Measurements from ENCODE around the gene MEF2C. TPM values are rescaled to one million over a fixed set of nuclear protein-coding genes. Genes with fewer than 3 reads are reported as not detected.

The MEF2C gene
- polyA plus RNA-seq, 3 donors: 32.0 to 89.3 (median 88.3) TPM

- no peak overlapping the region for H3K4me3 Mint-ChIP-seq
- Histone ChIP-seq H4K20me1 (ENCODE audit: insufficient read depth, low read length) (peaks cover 29% of the 10 kb centered on the region), H3K9me3 (replicated peaks in 1 of 2; ENCODE audit: control insufficient read depth in 1 of 2, insufficient read depth in 1 of 2, low read length in 2 of 2) (no peaks in the 10 kb centered on the region), H3K27me3 (ENCODE audit: control insufficient read depth in 2 of 2, insufficient read depth in 2 of 2, low read length in 2 of 2) (no peaks in the 10 kb centered on the region), H3K4me2 (replicated peaks; ENCODE audit: extremely low read depth, low read length, poor library complexity, severe bottlenecking) (no peak overlapping the region), H3K36me3 (replicated peaks in 1 of 2; ENCODE audit: control insufficient read depth in 1 of 2, insufficient read depth in 2 of 2, low read length in 2 of 2) (peaks cover 28 to 53% of the 10 kb centered on the region in 2 donors), H3K27ac (ENCODE audit: low read depth in 1 of 2, low read length in 2 of 2) (no peak overlapping the region), H3K9ac (ENCODE audit: insufficient read depth, low read length, poor library complexity, severe bottlenecking) (no peak overlapping the region), H2AFZ (ENCODE audit: insufficient read depth, low read depth, low read length, poor library complexity, severe bottlenecking) (no peak overlapping the region), H3K79me2 (ENCODE audit: insufficient read depth, low read length) (peaks cover 68% of the 10 kb centered on the region), H3K4me1 (ENCODE audit: control insufficient read depth in 1 of 2, insufficient read depth in 2 of 2, low read length in 2 of 2) (peaks cover 15 to 23% of the 10 kb centered on the region in 2 donors), H3K4me3 (replicated peaks in 1 of 3; ENCODE audit: low read depth in 2 of 3, low read length in 3 of 3) (no peak overlapping the region)
- 77% methylated on average over 2 of the region's 4 CpGs for whole genome bisulfite sequencing (ENCODE audit: insufficient coverage)
- H3K9me3 Mint-ChIP-seq: no peaks in the 10 kb centered on the region
- H3K27ac Mint-ChIP-seq: peak overlapping the region in 1 of 7 donors; percentile 83
- no peak for TF ChIP-seq CTCF (IDR thresholded peaks at IDR 0.05)
- intact Hi-C loops (cut with micrococcal nuclease): no loop called here
- no peak for DNase-seq
- H3K36me3 Mint-ChIP-seq: peaks cover 41 to 56% of the 10 kb centered on the region in 2 donors
- no peaks in the 10 kb centered on the region for H3K27me3 Mint-ChIP-seq (ENCODE audit: low read depth in 3 of 3)
- H3K4me1 Mint-ChIP-seq: peaks cover 23% of the 10 kb centered on the region
These were observed 64.7 kb downstream of the MEF2C start for GRCh38 chr5:88818296-88818695.

GRCh38 chr5:88816195-88816594 lies 66.8 kb downstream of the MEF2C start:
- H4K20me1 ChIP-seq (ENCODE audit: insufficient read depth, low read length): peaks cover 47% of the 10 kb centered on the region
- DNase-seq: no peak
- no peak overlapping the region for H3K9ac ChIP-seq (ENCODE audit: insufficient read depth, low read length, poor library complexity, severe bottlenecking)
- Mint-ChIP-seq H3K4me3 (no peak overlapping the region), H3K27me3 (ENCODE audit: low read depth in 3 of 3) (no peaks in the 10 kb centered on the region), H3K4me1 (peaks cover 26% of the 10 kb centered on the region), H3K36me3 (peaks cover 36 to 50% of the 10 kb centered on the region in 2 donors), H3K9me3 (no peaks in the 10 kb centered on the region), H3K27ac (no peak overlapping the region)
- H3K79me2 ChIP-seq (ENCODE audit: insufficient read depth, low read length): peaks cover 55% of the 10 kb centered on the region
- no peak overlapping the region for H2AFZ ChIP-seq (ENCODE audit: insufficient read depth, low read depth, low read length, poor library complexity, severe bottlenecking)
- no peak overlapping the region for H3K4me3 ChIP-seq (replicated peaks in 1 of 3; ENCODE audit: low read depth in 2 of 3, low read length in 3 of 3)
- peaks cover 9 to 40% of the 10 kb centered on the region in 2 donors for H3K36me3 ChIP-seq (replicated peaks in 1 of 2; ENCODE audit: control insufficient read depth in 1 of 2, insufficient read depth in 2 of 2, low read length in 2 of 2)
- H3K27ac ChIP-seq (ENCODE audit: low read depth in 1 of 2, low read length in 2 of 2): no peak overlapping the region
- no peaks in the 10 kb centered on the region for H3K9me3 ChIP-seq (replicated peaks in 1 of 2; ENCODE audit: control insufficient read depth in 1 of 2, insufficient read depth in 1 of 2, low read length in 2 of 2)
- no peak overlapping the region for H3K4me2 ChIP-seq (replicated peaks; ENCODE audit: extremely low read depth, low read length, poor library complexity, severe bottlenecking)
- no peaks in the 10 kb centered on the region for H3K27me3 ChIP-seq (ENCODE audit: control insufficient read depth in 2 of 2, insufficient read depth in 2 of 2, low read length in 2 of 2)
- no CpG with 5 or more reads among the region's 2 CpGs for WGBS (ENCODE audit: insufficient coverage)
- intact Hi-C loops (cut with micrococcal nuclease): no loop called here
- H3K4me1 ChIP-seq (ENCODE audit: control insufficient read depth in 1 of 2, insufficient read depth in 2 of 2, low read length in 2 of 2): peaks cover 23 to 24% of the 10 kb centered on the region in 2 donors
- no peak for TF ChIP-seq CTCF (IDR thresholded peaks at IDR 0.05)

Measured in CD14-positive monocyte (primary cell).